DMS 273 (cell line): ENCODE data around the gene SLC36A1.
"Not testable (repeated sequence)": the region's sequence is repeated elsewhere in the genome, so short reads cannot be mapped to it uniquely, and the experiment has no call there.

Experiments
- DNase-seq: peaks from one replicate; lab custom pipeline; 2025; ENCODE audit not compliant: unreplicated experiment; lab: John Stamatoyannopoulos, UW

The SLC36A1 gene

GRCh38 chr5:151483176-151483575 is 35.8 kb downstream of the SLC36A1 start:
- DNase-seq, result no peak

DNA sequence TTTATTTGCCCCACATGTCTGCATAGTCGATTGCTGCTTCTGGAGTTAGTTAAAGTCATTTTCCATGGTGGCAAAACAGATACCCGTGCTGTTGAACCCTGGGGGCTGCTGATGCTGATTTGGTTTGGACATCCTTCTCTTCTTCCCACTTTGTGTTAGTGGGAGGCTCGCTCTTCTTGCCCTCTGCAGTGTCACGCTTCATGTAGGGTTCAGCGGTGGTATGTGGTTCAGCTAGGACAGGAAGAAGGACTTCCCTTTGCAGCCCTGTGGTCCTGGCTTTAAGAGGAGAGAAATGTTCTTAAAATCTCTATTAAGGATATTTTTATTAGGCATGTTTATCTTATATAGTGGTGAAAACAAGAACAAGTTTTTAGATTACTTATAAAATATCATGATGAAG is 36.2 kb downstream of the SLC36A1 start:
- DNase-seq, result no peak

GRCh38 chr5:151487544-151487943 is 40.1 kb downstream of the SLC36A1 start:
- no peak for DNase-seq

- no peak for DNase-seq
These were observed 43.2 kb downstream of the SLC36A1 start for GRCh38 chr5:151490627-151491026.

GRCh38 chr5:151491062-151491461 is 43.7 kb downstream of the SLC36A1 start:
- DNase-seq, result no peak

DNA sequence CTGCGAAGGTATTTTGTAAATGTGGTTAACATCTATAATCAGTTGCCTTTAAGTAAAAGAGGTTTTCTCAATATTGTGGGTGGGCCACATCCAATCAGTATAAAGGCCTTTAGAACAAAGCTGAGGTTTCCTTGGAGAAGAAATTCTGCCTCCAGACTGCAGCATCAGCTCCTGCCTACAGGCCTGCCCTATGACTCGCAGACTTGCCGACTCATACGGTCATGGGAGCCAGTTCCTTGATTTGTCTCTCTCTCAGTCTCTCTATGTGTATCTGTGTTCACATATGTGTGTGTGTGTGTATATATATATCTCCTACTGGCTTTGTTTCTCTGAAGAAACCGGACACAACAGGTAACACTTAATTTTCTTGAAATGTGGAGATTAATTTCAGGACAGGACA is 45.3 kb downstream of the SLC36A1 start:
- DNase-seq, result no peak

- no peak for DNase-seq
These were observed 46.3 kb downstream of the SLC36A1 start for GRCh38 chr5:151493665-151494064.

DNA sequence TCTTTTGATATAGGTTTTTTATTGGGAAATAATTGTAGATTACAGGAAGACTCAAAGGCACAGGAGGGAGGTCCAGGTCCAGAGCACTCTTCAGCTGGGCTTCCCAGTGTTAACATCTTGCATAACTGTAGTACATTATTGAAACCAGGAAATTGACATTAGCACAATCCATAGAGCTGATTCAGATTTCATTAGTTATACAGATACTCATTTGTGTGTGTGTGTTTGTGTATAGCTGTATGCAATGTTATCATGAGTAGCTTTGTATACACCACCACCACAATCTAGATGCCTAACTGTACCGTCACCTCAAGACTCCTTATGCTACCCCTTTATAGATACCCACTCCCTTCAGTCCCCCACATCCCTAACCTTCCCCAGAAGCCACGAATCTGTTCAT is 47.9 kb downstream of the SLC36A1 start:
- DNase-seq, result no peak

- no peak for DNase-seq
These were observed 48.7 kb downstream of the SLC36A1 start for GRCh38 chr5:151496041-151496484.

- no peak for DNase-seq
These were observed 50.1 kb downstream of the SLC36A1 start for GRCh38 chr5:151497391-151498002.

DNA sequence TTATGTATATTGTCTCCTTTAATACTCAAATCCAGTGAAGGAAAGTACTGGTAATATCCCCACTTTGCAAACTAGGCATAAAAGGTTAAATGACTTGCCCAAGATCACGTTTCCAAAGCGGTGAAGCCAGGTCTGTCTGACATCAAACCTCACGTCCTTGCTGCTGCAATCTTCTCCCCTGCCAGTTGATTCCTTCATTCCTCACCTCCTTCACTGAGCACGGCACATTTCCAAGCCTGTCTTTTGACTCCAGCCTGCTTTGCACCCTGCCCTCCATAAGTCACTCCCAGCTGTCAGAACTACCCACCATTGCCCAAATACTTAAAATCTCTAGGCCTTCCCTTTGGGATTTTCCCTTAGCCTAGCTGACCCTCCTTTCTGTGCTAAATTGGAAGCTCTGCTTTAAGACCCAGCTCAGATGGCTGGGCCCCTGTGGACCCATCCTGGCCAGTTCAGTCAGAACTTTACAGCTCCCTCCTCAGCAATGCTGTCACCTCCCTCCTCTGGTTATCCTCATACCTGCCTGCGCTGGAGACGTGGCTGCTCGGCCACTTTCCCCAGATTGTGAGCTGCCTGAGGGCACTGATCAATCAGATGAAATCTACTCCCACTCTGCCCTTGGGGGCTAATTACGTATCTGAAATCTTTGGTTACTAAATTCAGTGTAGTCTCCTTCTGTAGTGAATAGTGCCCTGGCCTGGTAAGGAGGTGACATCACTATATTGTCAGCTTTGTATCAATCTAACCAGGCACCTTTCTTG is 51.2 kb downstream of the SLC36A1 start:
- no peak for DNase-seq

- DNase-seq, result peak; percentile 12
These were observed 52.2 kb downstream of the SLC36A1 start for GRCh38 chr5:151499501-151500035.

DNA sequence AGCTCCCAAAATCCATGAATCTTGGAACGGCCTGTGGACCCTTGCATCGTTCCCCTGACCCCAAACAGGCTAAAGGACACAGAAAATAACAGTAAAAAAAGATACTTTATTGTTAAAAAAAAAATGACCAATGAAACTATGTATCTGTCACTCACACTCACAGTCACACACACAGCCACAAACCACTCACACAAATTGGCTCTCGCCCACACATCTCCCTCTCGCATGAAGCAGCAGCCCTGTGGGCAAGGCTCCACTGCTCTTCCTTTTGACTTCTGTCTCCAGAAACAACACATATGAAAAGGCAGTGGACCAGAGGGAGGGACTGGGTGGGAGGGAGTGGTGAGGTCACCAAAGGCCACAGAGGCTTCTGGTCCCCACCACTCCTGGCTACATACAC is 56.6 kb downstream of the SLC36A1 start:
- no peak for DNase-seq

DNA sequence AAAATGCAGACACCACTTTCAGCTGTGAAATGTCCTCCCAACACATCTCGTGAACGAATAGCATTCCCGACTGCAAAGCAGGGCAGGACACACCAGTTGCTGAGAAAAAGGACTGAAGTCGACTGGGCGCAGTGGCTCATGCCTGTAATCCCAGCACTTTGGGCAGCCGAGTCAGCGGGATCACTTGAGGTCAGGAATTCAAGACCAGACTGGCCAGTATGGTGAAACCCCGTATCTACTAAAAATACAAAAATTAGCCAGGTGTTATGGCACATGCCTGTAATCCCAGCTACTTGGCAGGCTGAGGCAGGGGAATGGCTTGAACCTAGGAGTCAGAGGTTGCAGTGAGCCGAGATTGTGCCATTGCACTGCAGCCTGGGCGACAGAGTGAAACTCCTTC is 60.9 kb downstream of the SLC36A1 start:
- not testable (repeated sequence) for DNase-seq

DNA sequence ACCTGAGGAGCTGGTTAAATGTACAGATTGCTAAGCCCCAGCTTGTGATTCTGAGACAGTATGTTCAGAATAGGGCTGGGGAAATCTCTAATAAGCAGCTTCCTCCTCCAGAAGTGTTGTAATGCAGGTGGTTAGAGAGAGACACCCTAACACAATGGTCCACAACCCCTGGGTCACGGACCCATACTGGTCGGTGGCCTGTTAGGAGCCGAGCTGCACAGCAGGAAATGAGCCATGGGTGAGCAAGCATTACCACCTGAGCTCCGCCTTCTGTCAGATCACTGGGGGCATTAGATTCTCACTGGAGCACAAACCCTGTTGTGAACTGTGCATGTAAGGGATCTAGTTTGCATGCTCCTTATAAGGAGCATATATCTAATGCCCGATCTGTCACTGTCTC is 61.8 kb downstream of the SLC36A1 start:
- no peak for DNase-seq

DNA sequence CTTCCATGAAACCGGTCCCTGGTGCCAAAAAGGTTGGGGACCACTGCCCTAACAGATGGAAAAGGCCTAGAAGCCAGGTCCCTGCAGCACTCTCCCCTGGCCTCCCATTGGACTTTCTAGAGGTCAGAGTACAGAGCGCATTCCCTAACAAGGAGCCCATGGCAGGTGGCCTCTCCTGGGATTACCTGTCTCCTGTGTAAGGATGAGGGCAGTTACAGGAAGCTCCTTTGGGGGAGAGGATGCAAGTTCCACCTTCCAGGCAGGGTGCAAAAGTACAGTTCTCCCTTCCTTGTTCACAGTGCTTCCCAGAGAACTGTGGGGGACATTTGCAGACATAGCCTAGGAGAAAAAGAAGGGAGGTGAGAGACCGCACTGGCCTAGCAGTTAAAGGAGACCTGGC is 62.4 kb downstream of the SLC36A1 start:
- DNase-seq, result no peak

DNA sequence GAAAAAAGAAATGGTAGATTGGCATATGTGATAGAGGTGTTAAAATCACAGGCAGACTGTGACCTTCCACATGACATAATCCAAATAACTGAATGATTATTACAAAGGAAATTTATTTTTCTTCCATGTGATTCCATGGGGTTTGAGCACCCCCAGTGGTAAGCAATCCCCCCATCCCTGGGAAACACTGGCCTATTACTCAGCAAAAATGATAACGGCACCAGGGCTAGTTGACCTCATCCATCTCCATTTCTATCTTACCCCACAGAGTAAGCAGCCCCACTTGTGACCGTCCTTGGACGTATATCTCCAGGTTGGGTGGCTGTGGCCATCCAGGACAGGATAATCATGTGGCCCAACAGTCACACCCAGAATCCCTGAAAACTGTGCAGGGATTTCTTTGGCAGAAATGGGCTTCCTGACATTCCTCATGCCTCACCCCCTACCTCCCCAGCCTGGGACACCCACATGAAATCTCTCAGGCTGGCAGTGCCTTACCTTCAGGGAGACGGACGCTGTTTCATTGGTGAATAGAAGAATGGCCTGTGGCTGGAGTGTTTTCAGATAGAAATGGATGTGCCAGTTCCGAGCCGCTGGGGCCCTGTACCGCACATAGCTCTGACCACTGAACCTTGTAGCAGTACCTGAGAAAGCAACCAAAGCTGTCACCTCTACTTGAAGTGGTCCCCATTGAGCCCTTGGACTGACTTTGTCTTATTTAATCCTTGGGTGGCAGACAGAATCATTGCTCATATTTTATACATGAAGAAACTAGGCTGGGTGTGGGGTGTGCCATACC is 69.9 kb downstream of the SLC36A1 start:
- DNase-seq, result no peak

- DNase-seq, result peak; percentile 40
These were observed 72.9 kb downstream of the SLC36A1 start for GRCh38 chr5:151520294-151520693.

GRCh38 chr5:151522226-151522625 is 74.8 kb downstream of the SLC36A1 start:
- DNase-seq, result no peak

- peak; percentile 65 for DNase-seq
These were observed 75.9 kb downstream of the SLC36A1 start for GRCh38 chr5:151523335-151523734.

DNA sequence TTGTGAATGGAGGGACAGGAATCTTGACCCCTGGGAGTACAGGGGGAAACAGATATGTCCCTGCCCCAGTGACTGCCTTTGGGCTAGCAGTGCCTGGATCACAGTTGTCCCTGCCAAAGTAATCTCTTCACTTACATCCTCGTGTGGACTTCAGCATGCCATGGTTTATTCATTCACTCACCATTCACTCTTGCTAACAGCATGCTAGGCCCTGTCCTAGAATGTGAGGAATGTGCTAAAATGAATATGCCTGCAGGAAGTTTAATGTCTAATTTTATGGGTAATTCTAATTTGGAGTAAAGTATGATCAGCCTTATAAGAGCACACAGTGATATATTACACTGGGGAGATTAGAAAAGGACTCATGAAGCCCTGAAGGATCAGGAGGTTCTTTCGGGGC is 80.8 kb downstream of the SLC36A1 start:
- DNase-seq, result no peak

- no peak for DNase-seq
These were observed 81.6 kb downstream of the SLC36A1 start for GRCh38 chr5:151528996-151529395.
